Brain microvascular endothelial cell (primary cell): ENCODE measurements around the gene ELFN1.

Experiments
- DNase-seq: peaks from one replicate; pipeline ENCODE4 v3.0.0-alpha.2; 2020
- H3K27ac ChIP-seq: fragments of 250-450 bp; sonication (Bioruptor Pico); 2 replicates; pipeline ENCODE4 v1.5.1; 2020; ENCODE audit warnings: mild to moderate bottlenecking, moderate library complexity
- H3K27me3 ChIP-seq: fragments of 250-450 bp; sonication (Bioruptor Pico); replicated peaks from 2 replicates; pipeline ENCODE4 v1.5.1; 2020; ENCODE audit warnings: mild to moderate bottlenecking
- H3K36me3 ChIP-seq: fragments of 250-450 bp; sonication (Bioruptor Pico); replicated peaks from 2 replicates; pipeline ENCODE4 v1.5.1; 2020; ENCODE audit warnings: mild to moderate bottlenecking
- H3K4me3 ChIP-seq: 2 replicates; pipeline ENCODE4 v1.5.1; 2011; ENCODE audit warnings: low read depth, mild to moderate bottlenecking, control low read depth, low read length, moderate library complexity
- in situ Hi-C: cut with HindIII; loops from 2 replicates; pipeline ENCODE4 v1.10.0; 2017; ENCODE audit warnings: low sequenced_read_pairs, low pct_ligation_motif_present
- TF ChIP-seq, protein P1 (sequence below): IDR thresholded peaks from 2 replicates; pipeline ENCODE4 v1.5.1; 2011; ENCODE audit warnings: low read depth, mild to moderate bottlenecking, moderate library complexity, low read length, control low read depth, inconsistent platforms; ENCODE audit errors: missing control alignments

Gene ELFN1

GRCh38 chr7:1757601-1758000 lies 87.5 kb downstream of the ELFN1 start:
- no peak for DNase-seq
- H3K27me3 ChIP-seq: no peaks in the 10 kb centered on the region
- TF ChIP-seq, protein P1, sequence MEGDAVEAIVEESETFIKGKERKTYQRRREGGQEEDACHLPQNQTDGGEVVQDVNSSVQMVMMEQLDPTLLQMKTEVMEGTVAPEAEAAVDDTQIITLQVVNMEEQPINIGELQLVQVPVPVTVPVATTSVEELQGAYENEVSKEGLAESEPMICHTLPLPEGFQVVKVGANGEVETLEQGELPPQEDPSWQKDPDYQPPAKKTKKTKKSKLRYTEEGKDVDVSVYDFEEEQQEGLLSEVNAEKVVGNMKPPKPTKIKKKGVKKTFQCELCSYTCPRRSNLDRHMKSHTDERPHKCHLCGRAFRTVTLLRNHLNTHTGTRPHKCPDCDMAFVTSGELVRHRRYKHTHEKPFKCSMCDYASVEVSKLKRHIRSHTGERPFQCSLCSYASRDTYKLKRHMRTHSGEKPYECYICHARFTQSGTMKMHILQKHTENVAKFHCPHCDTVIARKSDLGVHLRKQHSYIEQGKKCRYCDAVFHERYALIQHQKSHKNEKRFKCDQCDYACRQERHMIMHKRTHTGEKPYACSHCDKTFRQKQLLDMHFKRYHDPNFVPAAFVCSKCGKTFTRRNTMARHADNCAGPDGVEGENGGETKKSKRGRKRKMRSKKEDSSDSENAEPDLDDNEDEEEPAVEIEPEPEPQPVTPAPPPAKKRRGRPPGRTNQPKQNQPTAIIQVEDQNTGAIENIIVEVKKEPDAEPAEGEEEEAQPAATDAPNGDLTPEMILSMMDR: no peak

GRCh38 chr7:1758028-1758858 lies 88.2 kb downstream of the ELFN1 start:
- in situ Hi-C loops: no loop called here
- H3K36me3 ChIP-seq: no peaks in the 10 kb centered on the region
- H3K27ac ChIP-seq: no peak overlapping the region
- no peak overlapping the region for H3K4me3 ChIP-seq
- no peak for DNase-seq
- no peaks in the 10 kb centered on the region for H3K27me3 ChIP-seq
- TF ChIP-seq, protein P1: peak; percentile 62

More at GRCh38 chr7:1757601-1758000, 87.5 kb downstream of the ELFN1 start:
- in situ Hi-C loops: no loop called here
- H3K36me3 ChIP-seq: no peaks in the 10 kb centered on the region
- no peak overlapping the region for H3K27ac ChIP-seq
- H3K4me3 ChIP-seq: no peak overlapping the region

DNA sequence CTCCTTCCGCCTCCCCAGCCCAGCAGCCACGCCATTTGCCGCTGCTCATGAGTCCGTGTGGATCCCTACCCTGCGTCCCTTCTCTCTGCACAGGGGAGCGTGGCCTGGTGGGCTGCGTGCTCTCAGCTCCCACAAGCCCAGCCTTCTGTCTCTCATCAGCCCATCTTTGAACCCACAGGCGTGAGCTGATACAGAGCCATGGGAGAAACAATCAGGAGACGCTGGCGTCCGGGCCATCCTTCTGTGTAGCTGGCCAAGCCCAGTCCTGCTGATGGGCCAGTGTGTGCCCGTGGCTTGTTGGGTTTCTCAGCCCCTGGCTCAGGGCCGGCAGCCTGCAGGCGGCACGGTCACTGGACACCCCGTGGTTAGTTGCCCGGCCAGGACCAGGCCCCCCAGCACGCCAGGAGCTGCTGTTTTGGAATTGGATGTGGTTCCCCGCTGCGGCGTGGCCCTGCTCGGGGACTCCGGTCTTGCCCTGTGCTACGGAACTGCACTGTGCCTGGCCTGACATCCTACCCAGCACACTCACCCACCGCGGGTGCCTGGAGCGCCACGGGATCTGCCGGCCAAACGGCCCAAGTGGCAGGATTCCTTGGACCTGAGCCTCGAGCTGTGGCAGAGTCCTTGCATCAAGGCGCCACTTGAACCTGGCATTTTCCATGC lies 88.9 kb downstream of the ELFN1 start:
- H3K27me3 ChIP-seq: no peaks in the 10 kb centered on the region
- TF ChIP-seq, protein P1: no peak
- no peak for DNase-seq
- no peaks in the 10 kb centered on the region for H3K36me3 ChIP-seq
- no peak overlapping the region for H3K27ac ChIP-seq
- no peak overlapping the region for H3K4me3 ChIP-seq
- in situ Hi-C loops: no loop called here

- no peaks in the 10 kb centered on the region for H3K36me3 ChIP-seq
- no peak for DNase-seq
- no peak overlapping the region for H3K27ac ChIP-seq
- in situ Hi-C loops: no loop called here
- no peak overlapping the region for H3K4me3 ChIP-seq
- no peaks in the 10 kb centered on the region for H3K27me3 ChIP-seq
- TF ChIP-seq, protein P1: no peak
Observed at GRCh38 chr7:1761097-1761496, 91.0 kb downstream of the ELFN1 start.

- in situ Hi-C loops: no loop called here
- no peak overlapping the region for H3K4me3 ChIP-seq
- TF ChIP-seq, protein P1: no peak
- DNase-seq: no peak
- no peak overlapping the region for H3K27ac ChIP-seq
- H3K36me3 ChIP-seq: no peaks in the 10 kb centered on the region
- H3K27me3 ChIP-seq: no peaks in the 10 kb centered on the region
Observed at GRCh38 chr7:1761774-1762173, 91.7 kb downstream of the ELFN1 start.
